ENCODE results near the gene CD34. TPM values are rescaled to one million over a fixed set of nuclear protein-coding genes. Genes with fewer than 3 reads are reported as not detected.

Gene CD34
- total RNA-seq, 2 donors from 2014 or later, result 67.8 to 77.3 TPM

GRCh38 chr1:207950750-207951149 is 39.8 kb upstream of the CD34 start:
- no peak for TF ChIP-seq CTCF (IDR thresholded peaks at IDR 0.05)
- H3K4me3 ChIP-seq, result no peak overlapping the region

GRCh38 chr1:207949571-207950195 is 38.8 kb upstream of the CD34 start:
- no peak for TF ChIP-seq CTCF (IDR thresholded peaks at IDR 0.05)
- DNase-seq (ENCODE audit: low spot score), result no peak
- no peaks in the 10 kb centered on the region for H3K9me3 ChIP-seq
- H3K4me1 ChIP-seq (ENCODE audit: control insufficient read depth in 1 of 2, low read depth in 2 of 2), result no peaks in the 10 kb centered on the region
- no peaks in the 10 kb centered on the region for H3K27me3 ChIP-seq (replicated peaks; ENCODE audit: insufficient read depth)
- H3K4me3 ChIP-seq, result no peak overlapping the region
- no peak for ATAC-seq (ENCODE audit: insufficient number of reproducible peaks, low FRiP score, low read depth)
- H3K36me3 ChIP-seq, result no peaks in the 10 kb centered on the region
- H3K27ac ChIP-seq, result no peak overlapping the region

More at GRCh38 chr1:207950750-207951149, 39.8 kb upstream of the CD34 start:
- Histone ChIP-seq H3K27ac (no peak overlapping the region), H3K36me3 (no peaks in the 10 kb centered on the region), H3K27me3 (replicated peaks; ENCODE audit: insufficient read depth) (no peaks in the 10 kb centered on the region), H3K9me3 (no peaks in the 10 kb centered on the region), H3K4me1 (ENCODE audit: control insufficient read depth in 1 of 2, low read depth in 2 of 2) (no peaks in the 10 kb centered on the region)
- no peak for ATAC-seq (ENCODE audit: insufficient number of reproducible peaks, low FRiP score, low read depth)
- no peak for DNase-seq (ENCODE audit: low spot score)

- no peak for TF ChIP-seq CTCF (IDR thresholded peaks at IDR 0.05)
- Histone ChIP-seq H3K27ac (no peak overlapping the region), H3K4me3 (no peak overlapping the region), H3K9me3 (no peaks in the 10 kb centered on the region), H3K4me1 (ENCODE audit: control insufficient read depth in 1 of 2, low read depth in 2 of 2) (no peaks in the 10 kb centered on the region), H3K36me3 (no peaks in the 10 kb centered on the region), H3K27me3 (replicated peaks; ENCODE audit: insufficient read depth) (no peaks in the 10 kb centered on the region)
- DNase-seq (ENCODE audit: low spot score), result no peak
- ATAC-seq (ENCODE audit: insufficient number of reproducible peaks, low FRiP score, low read depth), result no peak
These were observed 37.8 kb upstream of the CD34 start for GRCh38 chr1:207948536-207949250.

- H3K27ac ChIP-seq, result no peak overlapping the region
These were observed 35.8 kb upstream of the CD34 start for GRCh38 chr1:207946756-207947155.

More at GRCh38 chr1:207946756-207947155, 35.8 kb upstream of the CD34 start:
- H3K9me3 ChIP-seq, result no peaks in the 10 kb centered on the region
- H3K4me3 ChIP-seq, result no peak overlapping the region
- H3K4me1 ChIP-seq (ENCODE audit: control insufficient read depth in 1 of 2, low read depth in 2 of 2), result peaks cover 0 to 10% of the 10 kb centered on the region in 2 donors
- TF ChIP-seq CTCF (IDR thresholded peaks at IDR 0.05), result no peak
- no peaks in the 10 kb centered on the region for H3K27me3 ChIP-seq (replicated peaks; ENCODE audit: insufficient read depth)
- no peaks in the 10 kb centered on the region for H3K36me3 ChIP-seq
- DNase-seq (ENCODE audit: low spot score), result no peak
- ATAC-seq (ENCODE audit: insufficient number of reproducible peaks, low FRiP score, low read depth), result no peak

All from thoracic aorta (tissue), 2 donors.